Adrenal gland (tissue), 12 donors: ENCODE measurements around the gene AGO4. TPM values are rescaled to one million over a fixed set of nuclear protein-coding genes. Genes with fewer than 3 reads are reported as not detected.
"Not testable (repeated sequence)": the region's sequence is repeated elsewhere in the genome, so short reads cannot be mapped to it uniquely, and the experiment has no call there.

ENCODE experiments used
- DNase-seq, 7 donors: peaks; one replicate each; pipeline ENCODE4 v3.0.0-alpha.2; 2019 to 2020
- H3K27ac ChIP-seq, 5 donors: fragments of 200-600 bp; sonication (generic) in 4 of 5; 1 replicate in 3 of 5; 2 replicates in 2 of 5; pipeline versions ENCODE4 v1.5.1 to v1.8.0; 2016 to 2020; ENCODE audit warnings: mild to moderate bottlenecking in 1 of 5
- H3K27me3 ChIP-seq: fragments of 200-600 bp; 2 replicates; pipeline ENCODE4 v1.8.0; 2021
- H3K36me3 ChIP-seq, 2 donors: fragments of 200-600 bp; replicated peaks in 1 of 2; 1 replicate in 1 of 2; 2 replicates in 1 of 2; pipeline versions ENCODE4 v1.5.1 to v1.8.0; 2018 to 2022
- H3K4me1 ChIP-seq, 2 donors: fragments of 200-600 bp; replicated peaks in 1 of 2; 1 replicate in 1 of 2; 2 replicates in 1 of 2; pipeline versions ENCODE4 v1.5.1 to v1.8.0; 2018 to 2021
- H3K4me3 ChIP-seq, 4 donors: fragments of 200-600 bp; sonication (generic) in 3 of 4; one replicate each; pipeline ENCODE4 v1.5.1; 2016 to 2018
- H3K9me3 ChIP-seq, 3 donors: fragments of 200-600 bp; sonication (generic) in 1 of 3; replicated peaks in 1 of 3; 1 replicate in 2 of 3; 2 replicates in 1 of 3; pipeline versions ENCODE4 v1.5.1 to v1.8.0; 2016 to 2021
- CTCF ChIP-seq, 6 experiments: fragments of 450-650 bp in 4 of 6; fragments of 200-600 bp in 2 of 6; sonication (generic) in 1 of 6; IDR thresholded peaks; 1 replicate in 5 of 6; 2 replicates in 1 of 6; pipeline versions ENCODE4 v1.5.1 to v1.8.0; 2016 to 2021; ENCODE audit warnings: antibody characterized with exemption in 6 of 6, mild to moderate bottlenecking in 2 of 6, moderate library complexity in 1 of 6
- POLR2A ChIP-seq, 2 donors: fragments of 450-650 bp; IDR thresholded peaks; one replicate each; pipeline ENCODE4 v1.6.1; 2017; ENCODE audit warnings: antibody characterized with exemption in 2 of 2, mild to moderate bottlenecking in 2 of 2, moderate library complexity in 1 of 2
- WGBS, 4 donors: extraction: QIAGEN DNeasy Blood & Tissue Kit in 2 of 4; methylation state at CpG; one replicate each; pipeline versions ENCODE4 v1.1.5 to v1.1.7; 2013 to 2017; 5-methylcytosine and 5-hydroxymethylcytosine counted together
- intact Hi-C, 2 donors: fragments of 100-400 bp; cut with DNase I; formaldehyde crosslinking; loops; one replicate each; pipeline versions ENCODE4 v1.14.1 to v1.15.0; 2022 to 2023
- polyA plus RNA-seq, 3 donors: library from polyadenylated mRNA; stranded (reverse); fragments of 200-250 nt in 2 of 3; fragments of 350-450 nt in 1 of 3; fragmentation: Illumina TruSeq in 1 of 3; extraction: RNeasy Lipid Tissue Mini Kit (QIAGEN cat#74804) in 1 of 3; gene quantifications; one replicate each; pipeline ENCODE4 v1.2.3, GENCODE V29; 2013 to 2014
- total RNA-seq, 9 donors: library from RNA; depleted of rRNA in 4 of 9; stranded (reverse); fragments of >200 nt in 4 of 9; fragments of 120-200 nt in 1 of 9; fragmentation: NEBNext Ultra II Directional in 1 of 9; extraction: Animal tissue kit (Norgen Biotek cat#: 25700) in 1 of 9; gene quantifications; one replicate each; pipeline versions ENCODE4 v1.1.0 to v1.2.4, GENCODE V29; 2013 to 2023
- donor health status: healthy with polysubstance abuse.
- donor health status: Bipolar disorder and iron deficiency.
- donor health status: DM: yes; HTN: yes; CAD: no.
- donor health status: DM: no; HTN: no; CAD: no.
- donor health status: DM: no; HTN: no; CAD: no.
- donor health status: DM: yes; HTN: yes; CAD: no.

The AGO4 gene
- total and polyA plus RNA-seq, 12 donors: 4.0 to 12.0 (median 8.4) TPM

DNA sequence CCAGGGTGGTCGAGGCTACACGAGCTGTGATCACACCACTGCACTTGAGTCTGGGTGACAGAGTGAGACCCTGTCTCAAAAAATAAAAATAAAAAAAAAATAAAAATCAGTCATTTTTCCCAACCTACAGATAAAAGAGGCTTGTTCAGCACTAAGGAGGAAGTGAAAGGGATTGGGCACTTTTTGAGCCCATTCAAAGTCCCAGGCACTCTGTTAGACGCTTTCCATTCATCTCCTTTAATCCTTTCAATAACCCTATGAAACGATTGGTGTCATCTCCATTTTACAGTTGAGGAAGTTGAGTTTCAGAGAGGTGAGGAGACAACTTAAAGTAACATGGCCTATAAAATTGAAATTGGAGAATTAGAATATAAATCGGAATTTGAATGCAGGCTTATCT lies 10.4 kb upstream of the AGO4 start:
- 65 to 76% (median 70%) methylated on average over 5 of the region's 5 CpGs for WGBS, 4 donors
- no peaks in the 10 kb centered on the region for H3K4me1 ChIP-seq
- no peak overlapping the region for H3K4me3 ChIP-seq
- DNase-seq: no peak
- intact Hi-C loops: no loop called here
- H3K27me3 ChIP-seq: no peaks in the 10 kb centered on the region
- H3K27ac ChIP-seq: no peak overlapping the region
- no peaks in the 10 kb centered on the region for H3K9me3 ChIP-seq
- H3K36me3 ChIP-seq: no peaks in the 10 kb centered on the region
- TF ChIP-seq POLR2A (IDR thresholded peaks at IDR 0.05) (no peak), CTCF (IDR thresholded peaks at IDR 0.05) (no peak)

DNA sequence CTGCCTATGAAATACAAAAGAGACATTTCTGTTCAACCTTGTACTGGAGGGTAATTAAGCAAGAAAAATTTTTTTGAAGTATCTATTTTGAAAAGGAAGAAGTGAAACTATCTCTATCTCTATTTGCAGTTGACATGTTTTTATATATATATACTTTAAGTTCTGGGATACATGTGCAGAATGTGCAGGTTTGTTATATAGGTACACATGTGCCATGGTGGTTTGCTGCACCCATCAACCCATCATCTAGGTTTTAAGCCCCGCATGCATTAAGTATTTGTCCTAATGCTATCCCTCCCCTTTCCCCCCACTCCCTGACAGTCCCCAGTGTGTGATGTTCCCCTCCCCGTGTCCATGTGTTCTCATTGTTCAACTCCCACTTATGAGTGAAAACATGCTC lies 9.8 kb upstream of the AGO4 start:
- H3K4me3 ChIP-seq, H3K9me3 ChIP-seq, DNase-seq, H3K36me3 ChIP-seq, H3K27me3 ChIP-seq, H3K27ac ChIP-seq, intact Hi-C loops, H3K4me1 ChIP-seq: not testable (repeated sequence)
- WGBS, 4 donors: 67 to 91% (median 79%) methylated on average over 2 of the region's 2 CpGs

GRCh38 chr1:35800167-35800887 lies 7.5 kb upstream of the AGO4 start:
- H3K4me3 ChIP-seq, H3K27me3 ChIP-seq, H3K9me3 ChIP-seq, H3K4me1 ChIP-seq, intact Hi-C loops, H3K36me3 ChIP-seq: not testable (repeated sequence)
- WGBS, 4 donors: 76 to 86% (median 81%) methylated on average over 11 of the region's 11 CpGs
- peak in 1 of 7 donors; percentile 16 for DNase-seq
- H3K27ac ChIP-seq: peak overlapping the region in 1 of 5 donors; percentile 5

DNA sequence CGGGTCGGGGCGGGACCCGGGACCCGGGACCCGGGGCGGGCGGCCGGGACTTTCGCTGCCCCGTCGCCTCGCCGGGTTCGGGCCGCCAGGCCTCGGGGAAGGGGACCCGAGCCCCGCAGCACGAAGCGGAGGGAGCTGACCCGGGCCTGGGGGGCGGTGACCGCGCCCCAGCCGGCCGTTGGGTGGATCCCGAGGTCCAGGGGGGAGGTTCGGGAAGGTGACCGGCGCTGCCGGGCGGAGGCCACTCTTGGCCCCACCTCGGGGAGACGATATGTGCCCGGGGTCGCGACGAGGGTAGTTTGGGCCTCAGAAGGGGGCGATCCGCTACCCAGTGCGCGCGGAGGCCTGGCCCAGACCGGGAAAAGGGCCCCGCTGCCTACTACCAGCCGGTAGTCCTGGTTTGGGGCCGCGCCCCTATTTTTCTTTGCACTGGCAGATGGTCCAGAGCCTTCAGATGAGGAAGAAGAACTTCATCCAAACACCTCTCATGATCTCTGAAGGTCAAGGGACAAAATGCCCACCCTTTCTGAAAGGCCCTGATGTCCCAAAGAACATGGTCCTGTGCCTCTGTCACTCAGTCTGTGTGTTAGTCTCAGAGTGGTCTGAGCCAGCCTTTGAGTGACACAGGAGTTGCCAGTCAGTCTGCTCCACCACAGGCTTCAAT lies 766 bp downstream of the AGO4 start:
- H3K36me3 ChIP-seq: no peaks in the 10 kb centered on the region
- DNase-seq: peak in 6 of 7 donors; percentile 20 to 42 (median 36)
- H3K4me1 ChIP-seq: peaks cover 10 to 24% of the 10 kb centered on the region in 2 donors
- peak overlapping the region; percentile 33 to 89 (median 85) for H3K27ac ChIP-seq
- no peaks in the 10 kb centered on the region for H3K27me3 ChIP-seq
- intact Hi-C loops: no loop called here
- H3K9me3 ChIP-seq: no peaks in the 10 kb centered on the region
- H3K4me3 ChIP-seq: peak overlapping the region; percentile 33 to 97 (median 63)
- no peak for TF ChIP-seq CTCF (IDR thresholded peaks at IDR 0.05)
- peak in 1 of 2 donors; percentile 23 for TF ChIP-seq POLR2A (IDR thresholded peaks at IDR 0.05)
- WGBS, 4 donors: 0 to 3% (median 1%) methylated on average over 8 to 49 of the region's 49 CpGs

- TF ChIP-seq POLR2A (IDR thresholded peaks at IDR 0.05) (no peak), CTCF (IDR thresholded peaks at IDR 0.05) (no peak)
- Histone ChIP-seq H3K27ac (peak overlapping the region in 4 of 5 donors; percentile 33 to 89 (median 86)), H3K4me3 (peak overlapping the region in 3 of 4 donors; percentile 33 to 97 (median 70)), H3K9me3 (no peaks in the 10 kb centered on the region), H3K4me1 (peaks cover 10 to 24% of the 10 kb centered on the region in 2 donors), H3K27me3 (no peaks in the 10 kb centered on the region), H3K36me3 (no peaks in the 10 kb centered on the region)
- no peak for DNase-seq
- 64 to 69% (median 68%) methylated on average over 7 of the region's 7 CpGs for WGBS, 4 donors
- intact Hi-C loops: no loop called here
Observed at GRCh38 chr1:35809114-35810095, 1.6 kb downstream of the AGO4 start.
